Endometrial microvascular endothelial cells (primary cell): ENCODE results near the gene R3HDM2. TPM values are rescaled to one million over a fixed set of nuclear protein-coding genes. Genes with fewer than 3 reads are reported as not detected.

Experiments
- in situ Hi-C: cut with HindIII; loops from 2 replicates; pipeline ENCODE4 v1.10.0; 2017; ENCODE audit warnings: low sequenced_read_pairs, low pct_unique_long_range_greater_than_20kb; ENCODE audit errors: inconsistent ontology term
- total RNA-seq: library from RNA; depleted of rRNA; stranded (reverse); fragments of >200 nt; gene quantifications from one replicate; pipeline ENCODE4 v1.2.3, GENCODE V29; 2015; ENCODE audit errors: inconsistent ontology term

R3HDM2 gene
- total RNA-seq, 1 donor from 2014 or later, result 16.8 TPM

DNA sequence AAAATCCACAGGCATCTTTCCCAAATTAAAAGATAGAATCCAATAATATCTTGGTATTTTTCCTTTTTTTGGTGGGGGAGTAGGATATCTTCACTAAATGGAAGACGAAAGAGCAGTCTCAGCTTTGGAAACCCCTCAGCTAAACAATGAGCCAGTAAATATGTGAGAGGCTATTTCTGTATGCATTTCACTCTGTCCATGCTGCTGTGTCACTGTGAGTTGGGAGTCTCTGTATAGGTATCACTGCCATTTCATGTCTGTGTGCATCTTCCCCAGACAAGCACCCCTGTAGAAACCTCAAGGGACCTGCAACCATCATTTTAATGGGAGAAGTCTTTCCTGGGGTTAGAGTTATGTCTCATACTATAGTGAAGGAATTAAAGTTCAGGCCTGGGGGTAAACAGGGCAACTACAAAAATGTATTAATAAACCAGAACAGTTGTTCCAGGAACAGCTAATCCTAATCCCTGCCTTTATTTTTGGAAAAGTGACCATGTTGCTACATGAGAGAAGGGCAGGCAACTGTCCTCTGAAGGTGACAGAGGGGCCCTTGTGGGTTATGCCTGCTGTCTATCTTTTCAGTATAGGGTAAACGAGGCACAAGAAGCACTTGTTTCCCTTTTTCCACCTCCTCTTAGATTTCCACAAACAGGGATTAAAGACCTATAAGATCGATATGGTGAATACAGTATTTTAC is 168.6 kb downstream of the R3HDM2 start:
- in situ Hi-C loops, result no loop called here

- in situ Hi-C loops, result no loop called here
Measured at GRCh38 chr12:57261428-57261865, 169.4 kb downstream of the R3HDM2 start.

- in situ Hi-C loops, result no loop called here
Measured at GRCh38 chr12:57260366-57260765, 170.5 kb downstream of the R3HDM2 start.

GRCh38 chr12:57258977-57259970 is 171.6 kb downstream of the R3HDM2 start:
- in situ Hi-C loops, result no loop called here

- in situ Hi-C loops, result no loop called here
Measured at GRCh38 chr12:57255916-57256315, 174.9 kb downstream of the R3HDM2 start.

DNA sequence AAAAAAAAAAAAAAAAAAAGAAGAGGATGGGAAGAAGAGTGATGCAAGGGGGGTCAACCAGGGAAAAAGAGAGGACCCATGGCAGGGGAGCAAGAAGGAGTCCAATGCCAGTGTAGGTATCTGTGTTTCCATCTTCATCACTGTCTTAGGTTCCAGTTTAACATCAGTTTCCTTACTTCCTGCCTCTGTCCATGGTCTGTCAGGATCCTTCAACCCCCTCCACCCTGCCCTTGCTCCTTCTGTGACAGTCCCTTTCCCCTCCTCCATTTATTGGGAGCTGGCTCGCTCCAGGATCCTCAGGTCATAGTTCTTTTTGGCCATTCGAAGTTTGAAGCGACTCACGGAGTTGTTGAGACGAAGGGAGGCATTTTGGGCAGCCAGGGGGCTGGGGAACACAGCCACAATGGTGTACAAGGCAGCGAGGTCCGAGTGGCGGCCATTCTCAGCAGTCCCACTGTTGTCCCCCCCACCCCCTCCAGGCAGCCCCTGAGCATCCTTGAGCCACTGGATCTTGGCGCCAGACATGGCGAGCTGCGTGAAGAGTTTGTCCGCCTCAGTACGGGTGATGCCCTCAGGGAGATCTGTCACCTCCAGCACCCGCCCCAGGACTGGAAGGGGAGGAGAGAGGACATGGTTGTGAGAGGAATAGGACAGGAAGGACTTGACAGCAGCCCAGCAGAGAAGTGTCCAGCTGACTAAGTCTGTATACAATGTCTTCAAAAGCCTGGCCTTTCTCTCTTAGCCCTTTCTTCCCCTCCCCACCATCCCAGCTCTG is 176.2 kb downstream of the R3HDM2 start:
- in situ Hi-C loops, result no loop called here

DNA sequence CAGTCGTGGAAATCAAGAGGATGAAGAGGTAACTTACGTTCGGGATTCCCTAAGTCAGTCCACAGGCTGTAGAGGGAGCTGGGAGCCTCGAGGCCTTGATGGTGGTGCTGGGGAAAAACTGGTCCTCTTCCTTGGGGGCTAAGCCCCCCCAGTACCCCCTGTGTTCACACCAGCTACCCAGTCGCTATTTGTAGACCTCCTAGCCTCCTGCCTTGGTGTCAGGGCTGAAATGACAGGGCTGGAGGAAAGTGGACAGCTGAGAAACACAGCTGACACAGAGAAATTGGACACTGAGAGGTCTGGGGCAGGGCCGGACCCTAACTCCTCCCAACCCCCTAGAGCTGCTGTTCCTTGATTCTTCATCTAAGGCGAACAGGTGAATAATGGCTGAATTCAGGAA is 179.9 kb downstream of the R3HDM2 start, which contains the start of gene STAC3:
TSS of gene STAC3 (minus strand) at position 232 of the 400 bp plus-strand sequence. CDS start 1,551 bp downstream, outside the sequence.
- in situ Hi-C loops, result no loop called here

GRCh38 chr12:57250541-57250940 is 180.3 kb downstream of the R3HDM2 start:
- in situ Hi-C loops, result no loop called here

- in situ Hi-C loops, result no loop called here
Measured at GRCh38 chr12:57248934-57249742, 181.7 kb downstream of the R3HDM2 start.

DNA sequence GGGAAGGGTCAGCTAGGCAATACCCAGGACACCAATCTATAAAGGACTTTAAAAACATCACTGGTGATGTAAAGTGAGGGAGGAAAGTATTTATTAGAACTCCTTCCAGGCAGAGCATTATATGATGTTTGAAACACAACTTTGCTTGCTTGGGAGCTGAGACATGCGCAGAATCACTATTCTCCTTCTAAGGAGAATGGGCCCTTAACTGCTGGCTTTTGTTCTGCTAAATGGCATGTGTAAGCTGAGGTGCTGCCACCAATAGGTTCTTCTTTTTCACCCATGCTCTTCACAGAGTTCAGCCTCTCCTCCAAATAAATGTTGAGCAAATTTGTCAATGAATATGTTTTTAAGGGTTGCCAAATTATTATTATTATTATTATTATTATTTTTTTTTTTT is 183.8 kb downstream of the R3HDM2 start:
- in situ Hi-C loops, result no loop called here

- in situ Hi-C loops, result no loop called here
Measured at GRCh38 chr12:57244312-57244696, 186.5 kb downstream of the R3HDM2 start.

GRCh38 chr12:57243521-57244311 is 187.1 kb downstream of the R3HDM2 start:
- in situ Hi-C loops, result no loop called here

DNA sequence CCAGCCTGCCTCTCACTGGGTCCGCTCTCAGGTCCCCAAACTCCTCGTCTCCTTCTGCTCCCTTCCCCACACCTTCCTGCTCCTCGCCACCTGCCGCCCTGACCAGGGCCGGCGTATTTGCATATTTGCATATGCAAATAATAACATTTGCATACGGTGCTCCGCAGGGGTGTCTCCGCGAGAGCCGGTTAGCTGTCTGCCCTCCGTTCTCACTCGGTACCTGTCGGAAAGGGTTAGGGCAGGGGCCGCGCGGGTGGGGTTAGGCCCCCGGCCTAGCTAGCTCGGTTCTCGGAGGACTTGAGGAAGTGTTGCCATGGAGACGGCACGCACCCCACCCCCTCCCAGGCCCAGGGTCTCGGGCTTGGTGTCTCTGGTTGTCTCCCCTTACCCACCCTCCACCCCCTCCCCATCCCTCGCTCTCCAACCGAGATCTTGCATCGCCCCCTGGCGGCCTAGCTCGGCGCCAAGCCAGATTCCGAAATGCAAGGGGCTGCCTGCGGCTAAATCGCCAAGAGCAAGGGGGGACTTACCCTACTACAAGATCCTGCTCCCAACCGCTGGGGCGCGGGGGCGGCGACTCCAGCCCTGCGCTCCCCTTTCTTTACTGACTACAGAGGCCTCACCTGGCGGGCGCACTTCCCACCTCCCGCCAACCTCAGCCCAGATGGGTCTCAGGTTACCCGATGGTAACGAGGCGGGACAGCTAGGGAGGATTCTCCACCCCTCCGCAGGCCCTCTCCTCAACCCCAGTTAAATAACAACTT is 188.0 kb downstream of the R3HDM2 start:
- in situ Hi-C loops, result no loop called here

DNA sequence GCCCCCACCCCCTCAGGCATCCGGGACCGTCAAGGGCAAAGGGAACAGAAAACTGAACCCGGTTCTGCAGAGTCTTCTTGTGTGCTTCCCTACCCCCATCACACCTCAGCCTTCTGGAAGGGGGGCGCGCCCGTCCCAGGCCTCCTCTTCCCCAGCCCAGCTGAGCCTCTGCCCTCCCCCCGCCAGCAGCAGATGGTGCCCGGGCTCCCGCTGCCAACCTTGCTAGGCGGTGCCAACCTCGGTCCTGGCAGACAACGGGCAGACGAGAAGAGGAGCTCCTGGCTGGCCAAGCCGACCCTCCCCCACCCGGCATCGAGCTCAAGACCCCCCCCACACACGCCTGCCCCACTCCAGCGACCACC is 188.5 kb downstream of the R3HDM2 start:
- in situ Hi-C loops, result no loop called here

DNA sequence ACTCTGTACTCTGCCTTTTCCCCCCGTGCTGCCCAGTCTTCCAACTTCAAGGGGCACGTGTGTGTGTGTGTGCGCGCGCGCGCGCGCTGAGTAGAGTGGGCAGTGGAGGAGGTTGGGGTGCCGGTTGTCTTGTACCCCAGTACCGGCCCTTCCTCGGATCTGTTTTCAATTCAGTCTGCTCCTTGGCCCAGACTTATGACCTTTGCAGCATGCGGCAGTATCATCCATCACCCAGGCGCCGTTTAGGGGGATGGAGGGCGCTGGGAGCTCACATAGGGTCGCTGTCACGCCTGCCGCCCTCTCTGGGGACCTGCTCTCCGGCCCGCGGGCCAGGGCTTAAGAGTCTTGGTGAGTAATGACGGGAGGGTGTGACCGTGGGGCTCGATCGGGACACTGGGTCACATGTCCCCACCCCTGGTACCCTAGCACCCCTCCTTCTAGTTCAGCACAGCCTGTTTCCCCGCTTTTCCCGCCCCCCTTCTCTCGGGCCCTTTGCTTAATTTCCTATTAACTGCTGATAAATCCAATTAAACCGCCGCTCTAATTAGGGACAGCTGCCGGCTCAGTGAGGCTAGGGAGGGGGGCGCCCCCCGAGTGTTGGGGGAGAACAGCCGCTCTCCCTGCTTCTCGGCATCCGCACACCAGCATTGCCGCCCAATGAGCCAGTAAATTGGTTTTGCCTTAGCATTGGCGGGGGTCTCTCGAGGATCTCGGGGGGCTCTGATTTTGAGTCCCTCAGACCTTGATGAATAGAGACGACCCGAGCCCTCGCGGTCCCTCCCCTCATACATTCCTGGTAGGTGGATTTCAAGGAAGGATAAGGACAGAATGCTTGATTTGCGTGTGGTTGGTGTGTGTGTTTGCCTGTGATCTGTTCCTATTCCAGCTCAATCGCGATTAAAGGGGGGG is 189.2 kb downstream of the R3HDM2 start:
- in situ Hi-C loops, result no loop called here

- in situ Hi-C loops, result no loop called here
Measured at GRCh38 chr12:57240926-57241401, 189.9 kb downstream of the R3HDM2 start.
